Upper lobe of left lung (tissue), 4 donors: ENCODE data around the gene CCNK.

Source experiments
- EP300 ChIP-seq, 4 donors: sonication (generic); formaldehyde crosslinking; IDR thresholded peaks; one replicate each; pipeline ENCODE4 v1.5.1; 2017; ENCODE audit warnings: antibody characterized with exemption in 4 of 4, control low read depth in 2 of 4
- POLR2A ChIP-seq, 4 donors: fragments of 450-650 bp; IDR thresholded peaks; one replicate each; pipeline ENCODE4 v1.5.1; 2016 to 2017; ENCODE audit warnings: antibody characterized with exemption in 4 of 4, mild to moderate bottlenecking in 2 of 4
- TF ChIP-seq, protein P1 (sequence below), 6 experiments: fragments of 450-650 bp in 4 of 6; fragments of 200-600 bp in 2 of 6; sonication (generic) in 2 of 6; IDR thresholded peaks; one replicate each; pipeline ENCODE4 v1.5.1; 2016 to 2019; ENCODE audit warnings: antibody characterized with exemption in 6 of 6

DNA sequence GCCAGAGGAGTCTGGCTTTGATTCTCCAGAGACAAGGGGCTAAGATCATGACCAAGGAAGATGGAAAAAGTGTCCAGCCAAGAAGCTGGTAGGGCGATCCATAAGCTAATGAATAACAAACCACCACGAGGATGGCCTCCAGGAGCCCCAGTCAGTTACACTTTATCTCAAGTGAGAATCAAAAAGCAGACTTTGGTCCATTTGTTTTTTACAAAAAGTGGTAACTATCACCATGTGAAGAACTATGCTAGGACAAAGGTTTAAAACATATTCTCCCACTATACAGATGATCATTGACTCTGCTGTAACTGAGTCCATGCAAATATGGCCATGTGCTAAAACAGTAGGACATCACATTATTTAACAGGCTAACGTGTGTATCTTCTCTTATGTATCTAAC, 14.5 kb upstream of the CCNK start:
- TF ChIP-seq POLR2A (IDR thresholded peaks at IDR 0.05) (no peak), EP300 (IDR thresholded peaks at IDR 0.05) (no peak)
- TF ChIP-seq, protein P1, sequence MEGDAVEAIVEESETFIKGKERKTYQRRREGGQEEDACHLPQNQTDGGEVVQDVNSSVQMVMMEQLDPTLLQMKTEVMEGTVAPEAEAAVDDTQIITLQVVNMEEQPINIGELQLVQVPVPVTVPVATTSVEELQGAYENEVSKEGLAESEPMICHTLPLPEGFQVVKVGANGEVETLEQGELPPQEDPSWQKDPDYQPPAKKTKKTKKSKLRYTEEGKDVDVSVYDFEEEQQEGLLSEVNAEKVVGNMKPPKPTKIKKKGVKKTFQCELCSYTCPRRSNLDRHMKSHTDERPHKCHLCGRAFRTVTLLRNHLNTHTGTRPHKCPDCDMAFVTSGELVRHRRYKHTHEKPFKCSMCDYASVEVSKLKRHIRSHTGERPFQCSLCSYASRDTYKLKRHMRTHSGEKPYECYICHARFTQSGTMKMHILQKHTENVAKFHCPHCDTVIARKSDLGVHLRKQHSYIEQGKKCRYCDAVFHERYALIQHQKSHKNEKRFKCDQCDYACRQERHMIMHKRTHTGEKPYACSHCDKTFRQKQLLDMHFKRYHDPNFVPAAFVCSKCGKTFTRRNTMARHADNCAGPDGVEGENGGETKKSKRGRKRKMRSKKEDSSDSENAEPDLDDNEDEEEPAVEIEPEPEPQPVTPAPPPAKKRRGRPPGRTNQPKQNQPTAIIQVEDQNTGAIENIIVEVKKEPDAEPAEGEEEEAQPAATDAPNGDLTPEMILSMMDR (IDR thresholded peaks at IDR 0.05) = no peak
